Epithelial cell of proximal tubule (primary cell): ENCODE data around the gene MSH3. TPM values are rescaled to one million over a fixed set of nuclear protein-coding genes. Genes with fewer than 3 reads are reported as not detected.

Experiments used
- DNase-seq: peaks from one replicate; pipeline ENCODE4 v3.0.0-alpha.2; 2011; ENCODE audit warnings: low read depth
- H3K4me3 ChIP-seq: 2 replicates; pipeline ENCODE4 v1.5.1; 2011; ENCODE audit warnings: low read depth, mild to moderate bottlenecking, low read length
- CTCF ChIP-seq: conservative IDR thresholded peaks from 2 replicates; pipeline ENCODE4 v1.5.1; 2012; ENCODE audit warnings: low read depth, mild to moderate bottlenecking, low read length
- total RNA-seq: library from RNA; depleted of rRNA; stranded (reverse); fragments of >200 nt; gene quantifications from 2 replicates; pipeline ENCODE4 v1.2.3, GENCODE V29; 2015

Gene MSH3
- total RNA-seq: 8.8 and 13.6 TPM in 2 replicates

- no peak for TF ChIP-seq CTCF
- H3K4me3 ChIP-seq: peak within 1 kb of the TSS; percentile 68
- peak; percentile 33 for DNase-seq
Observed at GRCh38 chr5:80654391-80655230, at the start of gene MSH3, which contains the start of gene DHFR. Gene MSH3, plus strand, starts transcription at chr5:80654652. Its CDS starts 76 bp downstream, at chr5:80654728. Gene DHFR, minus strand, starts transcription at chr5:80654983. Its CDS starts 494 bp downstream, at chr5:80654489.

- no peak for TF ChIP-seq CTCF
- H3K4me3 ChIP-seq: no peak overlapping the region
- no peak for DNase-seq
Observed at GRCh38 chr5:80607343-80607742, 47.1 kb upstream of the MSH3 start.

- no peak for DNase-seq
- no peak for TF ChIP-seq CTCF
- no peak overlapping the region for H3K4me3 ChIP-seq
Observed at GRCh38 chr5:80607832-80608231, 46.6 kb upstream of the MSH3 start.

- no peak overlapping the region for H3K4me3 ChIP-seq
- no peak for TF ChIP-seq CTCF
- DNase-seq: no peak
Observed at GRCh38 chr5:80608731-80609130, 45.7 kb upstream of the MSH3 start.

GRCh38 chr5:80609692-80610091 is 44.8 kb upstream of the MSH3 start:
- no peak for TF ChIP-seq CTCF
- no peak overlapping the region for H3K4me3 ChIP-seq
- DNase-seq: no peak

- no peak overlapping the region for H3K4me3 ChIP-seq
- TF ChIP-seq CTCF: no peak
- DNase-seq: no peak
Observed at GRCh38 chr5:80615266-80615914, 39.1 kb upstream of the MSH3 start.
